Stimulated activated CD4-positive, alpha-beta T cell treated with anti-CD3 and anti-CD28 coated beads, Interleukin-1b, Interleukin-23, amount 100 ng/mL, for 48 hours (primary cell): Measurements from ENCODE around the gene TESK2.
A peak's percentile ranks its signal among the peaks of the same experiment; 100 is the strongest.
"Not testable (repeated sequence)": the region's sequence is repeated elsewhere in the genome, so short reads cannot be mapped to it uniquely, and the experiment has no call there.

ENCODE experiments used
- DNase-seq: peaks from one replicate; pipeline ENCODE4 v3.0.0-alpha.2; 2020

The TESK2 gene

GRCh38 chr1:45490626-45491486 lies at the start of gene TESK2:
TESK2 (minus strand) TSS chr1:45491163; CDS start chr1:45457785, 33,378 bp downstream.
- DNase-seq: peak; percentile 97

- no peak for DNase-seq
These were observed 45.9 kb upstream of the TESK2 start for GRCh38 chr1:45536886-45537285.

- no peak for DNase-seq
These were observed 45.2 kb upstream of the TESK2 start for GRCh38 chr1:45535988-45536766.

DNA sequence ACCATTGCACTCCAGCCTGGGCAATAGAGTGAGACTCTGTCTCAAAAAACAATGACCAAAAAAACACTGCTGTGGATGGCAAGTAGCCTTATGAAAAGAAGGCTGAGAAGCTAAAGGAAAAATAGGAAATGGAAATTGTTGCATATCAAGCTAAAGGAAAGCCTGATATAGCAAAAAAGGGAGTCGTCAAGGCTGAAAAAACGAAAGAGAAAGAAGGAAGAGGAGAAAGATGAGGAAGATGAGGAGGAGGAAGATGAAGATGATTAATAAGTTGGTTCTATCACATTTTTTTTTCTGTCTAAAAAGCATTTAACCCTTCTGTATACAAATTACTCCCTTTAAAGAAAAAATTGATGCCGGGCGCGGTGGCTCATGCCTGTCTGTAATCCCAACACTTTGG lies 40.9 kb upstream of the TESK2 start:
- no peak for DNase-seq

- DNase-seq: no peak
These were observed 39.7 kb upstream of the TESK2 start for GRCh38 chr1:45530632-45531135.

DNA sequence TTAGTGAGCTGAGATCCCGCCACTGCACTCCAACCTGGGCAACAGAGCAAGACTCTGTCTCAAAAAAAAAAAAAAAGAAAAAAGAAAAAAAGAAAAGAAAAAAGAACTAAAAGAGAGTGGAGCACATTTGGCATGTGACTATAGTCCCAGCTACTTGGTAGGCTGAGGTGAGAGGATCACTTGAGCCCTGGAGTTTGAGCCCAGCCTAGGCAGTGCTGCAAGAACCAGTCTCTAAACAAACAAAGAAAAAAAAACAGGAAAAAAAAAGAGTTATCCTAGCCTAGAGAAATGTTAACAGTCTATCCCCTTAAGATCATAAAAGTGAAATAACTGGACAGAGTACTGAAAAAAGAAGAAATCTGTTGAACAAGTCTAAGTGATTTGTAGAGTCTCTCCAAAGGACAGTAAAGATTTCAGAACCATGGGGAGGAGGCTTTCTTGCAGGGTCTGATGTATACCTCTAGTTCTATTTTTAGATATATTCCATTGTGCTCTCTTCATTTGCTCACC lies 35.2 kb upstream of the TESK2 start:
- no peak for DNase-seq

DNA sequence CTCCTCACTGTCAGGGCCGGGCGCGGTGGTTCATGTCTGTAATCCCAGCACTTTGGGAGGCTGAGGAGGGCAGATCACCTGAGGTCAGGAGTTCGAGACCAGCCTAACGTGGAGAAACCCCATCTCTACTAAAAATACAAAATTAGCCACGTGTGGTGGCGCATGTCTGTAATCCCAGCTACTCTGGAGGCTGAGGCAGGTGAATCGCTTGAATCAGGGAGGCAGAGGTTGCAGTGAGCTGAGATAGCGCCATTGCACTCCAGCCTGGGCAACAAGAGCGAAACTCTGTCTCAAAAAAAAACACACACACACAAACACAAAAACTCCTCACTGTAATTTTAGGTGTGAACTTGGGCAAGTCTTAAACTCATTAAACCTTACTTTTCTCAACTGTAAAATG lies 33.0 kb upstream of the TESK2 start:
- not testable (repeated sequence) for DNase-seq

- not testable (repeated sequence) for DNase-seq
These were observed 32.6 kb upstream of the TESK2 start for GRCh38 chr1:45523516-45523915.

GRCh38 chr1:45522324-45523104 lies 31.6 kb upstream of the TESK2 start:
- DNase-seq: no peak

DNA sequence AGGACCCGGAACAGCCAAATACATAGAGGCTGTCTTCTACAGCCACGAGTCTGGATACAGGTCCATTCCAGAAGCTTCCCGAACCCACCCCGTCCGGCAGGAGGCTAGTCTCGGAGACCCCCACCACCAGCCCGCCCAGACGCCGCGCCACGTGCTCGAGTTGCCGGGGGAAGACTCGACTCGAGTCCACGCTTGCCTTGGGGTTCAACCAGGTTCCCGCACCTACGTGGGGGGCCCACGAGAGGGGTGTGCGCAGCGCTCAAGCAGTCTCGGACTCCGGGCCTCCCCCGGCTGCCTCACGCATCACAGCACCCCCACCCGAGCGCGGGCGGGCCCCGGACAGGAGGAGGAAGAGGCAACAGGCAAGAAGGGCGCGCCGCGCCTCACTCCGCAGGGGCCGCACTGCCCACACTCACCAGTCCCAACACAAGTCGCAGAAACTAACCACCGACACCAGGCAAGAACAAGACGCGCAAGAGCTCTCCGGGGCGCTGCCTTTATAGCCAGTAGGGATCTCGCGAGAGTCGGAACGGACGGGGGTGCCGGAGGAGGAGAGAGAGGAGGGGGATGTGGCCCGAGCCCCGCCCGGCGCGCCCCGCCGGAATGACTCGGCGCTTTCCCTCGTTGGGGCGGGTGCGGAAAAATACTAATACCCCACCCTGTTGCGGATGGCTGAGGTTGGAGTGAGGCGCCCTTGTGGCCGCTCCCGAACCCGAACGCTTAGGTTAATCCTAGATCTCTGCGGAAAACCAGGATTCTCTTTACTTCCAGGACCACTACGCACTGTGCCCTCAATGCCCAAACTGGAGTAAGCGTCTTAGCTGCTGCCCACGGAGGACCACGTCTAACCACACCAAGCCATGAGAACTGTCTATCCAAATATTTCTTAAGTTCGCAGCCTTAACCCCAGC lies 30.7 kb upstream of the TESK2 start, which contains the start of gene PRDX1:
TSS of gene PRDX1 (minus strand) at position 472 of the 911 bp plus-strand sequence. CDS start 2,841 bp downstream, outside the sequence.
- DNase-seq: peak; percentile 98

DNA sequence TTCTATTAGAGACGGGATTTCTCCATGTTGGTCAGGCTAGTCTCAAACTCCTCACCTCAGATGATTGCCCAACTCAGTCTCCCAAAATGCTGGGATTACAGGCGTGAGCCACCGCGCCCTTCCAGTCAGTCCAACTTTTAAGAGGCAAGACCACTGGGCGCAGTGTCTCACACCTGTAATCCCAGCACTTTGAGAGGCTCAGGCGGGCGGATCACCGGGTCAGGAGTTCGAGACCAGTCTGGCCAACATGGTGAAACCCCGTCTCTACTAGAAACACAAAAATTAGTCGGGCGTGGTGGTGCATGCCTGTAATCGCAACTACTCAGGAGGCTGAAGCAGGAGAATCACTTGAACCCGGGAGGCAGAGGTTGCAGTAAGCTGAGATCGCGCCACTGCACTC lies 28.8 kb upstream of the TESK2 start:
- DNase-seq: not testable (repeated sequence)

GRCh38 chr1:45518910-45519309 lies 27.9 kb upstream of the TESK2 start:
- DNase-seq: no peak

- DNase-seq: not testable (repeated sequence)
These were observed 27.4 kb upstream of the TESK2 start for GRCh38 chr1:45518366-45518765.

- no peak for DNase-seq
These were observed 25.5 kb upstream of the TESK2 start for GRCh38 chr1:45516465-45516864.

GRCh38 chr1:45516036-45516435 lies 25.1 kb upstream of the TESK2 start:
- DNase-seq: no peak

DNA sequence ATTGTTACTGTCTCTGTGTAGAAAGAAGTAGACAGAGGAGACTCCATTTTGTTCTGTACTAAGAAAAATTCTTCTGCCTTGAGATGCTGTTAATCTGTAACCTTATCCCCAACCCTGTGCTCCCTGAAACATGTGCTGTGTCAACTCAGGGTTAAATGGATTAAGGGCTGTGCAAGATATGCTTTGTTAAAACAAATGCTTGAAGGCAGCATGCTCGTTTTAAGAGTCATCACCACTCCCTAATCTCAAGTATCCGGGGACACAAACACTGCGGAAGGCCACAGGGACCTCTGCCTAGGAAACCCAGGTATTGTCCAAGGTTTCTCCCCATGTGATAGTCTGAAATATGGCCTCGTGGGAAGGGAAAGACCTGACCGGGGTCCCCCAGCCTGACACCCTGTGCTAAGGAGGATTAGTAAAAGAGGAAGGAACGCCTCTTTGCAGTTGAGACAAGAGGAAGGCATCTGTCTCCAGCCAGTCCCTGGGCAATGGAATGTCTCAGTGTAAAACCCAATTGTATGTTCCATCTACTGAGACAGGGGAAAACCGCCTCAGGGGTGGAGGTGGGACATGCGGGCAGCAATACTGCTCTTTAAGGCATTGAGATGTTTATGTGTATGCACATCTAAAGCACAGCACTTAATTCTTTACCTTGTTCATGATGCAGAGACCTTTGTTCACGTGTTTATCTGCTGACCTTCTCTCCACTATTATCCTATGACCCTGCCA lies 22.7 kb upstream of the TESK2 start:
- not testable (repeated sequence) for DNase-seq

- peak; percentile 57 for DNase-seq
These were observed 21.7 kb upstream of the TESK2 start for GRCh38 chr1:45512641-45513054.

DNA sequence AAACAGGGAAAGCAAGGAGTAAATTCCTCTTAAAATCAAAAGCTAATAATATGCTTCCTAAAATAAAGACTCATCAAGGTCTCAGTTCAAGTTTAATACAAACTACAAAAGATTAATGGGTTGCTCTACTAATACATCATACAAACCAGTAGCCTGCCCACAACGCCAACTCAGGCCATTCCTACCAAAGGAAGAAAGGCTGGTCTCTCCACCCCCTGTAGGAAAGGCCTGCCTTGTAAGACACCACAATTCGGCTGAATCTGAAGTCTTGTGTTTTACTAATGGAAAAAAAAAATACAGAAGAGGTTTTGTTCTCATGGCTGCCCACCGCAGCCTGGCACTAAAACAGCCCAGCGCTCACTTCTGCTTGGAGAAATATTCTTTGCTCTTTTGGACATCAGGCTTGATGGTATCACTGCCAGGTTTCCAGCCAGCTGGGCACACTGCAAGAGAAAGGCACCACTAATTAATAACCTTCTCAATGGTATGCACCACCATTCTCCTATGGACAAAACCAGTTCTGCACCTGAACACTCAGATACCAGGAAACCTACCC lies 20.1 kb upstream of the TESK2 start:
- no peak for DNase-seq

DNA sequence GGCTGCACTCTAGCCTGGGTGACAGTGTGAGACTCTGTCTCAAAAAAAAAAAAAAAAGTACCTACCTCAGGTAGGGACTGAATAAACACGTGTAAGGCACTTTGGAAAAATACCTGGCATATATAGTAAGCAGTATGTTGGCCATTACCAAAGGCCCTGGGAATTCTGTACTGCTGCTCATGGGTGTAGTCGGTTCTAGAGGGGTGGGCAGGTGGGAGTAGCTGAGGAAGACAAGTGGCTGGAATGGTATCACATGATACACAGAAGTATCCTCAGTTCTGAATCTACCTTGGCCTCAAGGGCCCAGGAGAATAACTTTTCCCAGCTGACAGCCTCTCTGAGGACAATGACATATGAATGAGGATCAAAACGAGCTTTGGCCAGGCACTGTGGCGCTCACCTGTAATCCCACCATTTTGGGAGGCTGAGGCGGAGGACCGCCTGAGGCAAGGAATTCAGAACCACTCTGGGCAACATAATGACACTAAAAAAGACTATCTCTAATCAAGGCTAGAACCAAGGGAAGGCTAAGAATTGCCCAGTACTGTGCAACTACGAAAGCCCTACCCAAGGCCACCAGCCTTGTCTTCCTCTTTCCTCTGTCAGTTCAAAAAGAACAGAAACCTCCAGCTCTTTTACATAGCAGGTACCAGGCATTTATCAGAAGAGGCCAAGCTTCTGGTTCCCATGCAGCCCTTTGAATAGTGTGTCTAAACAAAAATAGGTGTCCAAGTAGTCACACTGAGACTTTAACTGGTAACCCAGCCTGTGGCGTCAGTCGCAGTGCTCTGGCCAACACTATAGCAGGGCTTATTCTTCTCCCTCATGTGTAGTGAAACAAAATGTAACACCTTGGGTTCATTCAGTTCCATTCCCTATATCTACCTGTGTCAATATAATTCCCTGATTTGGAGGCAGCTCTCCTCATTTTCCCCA lies 19.3 kb upstream of the TESK2 start:
- no peak for DNase-seq
